GM18517 (cell line): ENCODE results near the gene RGSL1.
A peak's percentile ranks its signal among the peaks of the same experiment; 100 is the strongest.

ENCODE experiments used
- ATAC-seq: cut with Tn5 transposase; IDR thresholded peaks from one replicate; pipeline ENCODE4 v1.9.1; 2021; ENCODE audit warnings: mild to moderate bottlenecking, moderate library complexity; ENCODE audit not compliant: unreplicated experiment

Gene RGSL1

GRCh38 chr1:182587666-182588499 lies 137.9 kb downstream of the RGSL1 start:
- ATAC-seq, result peak; percentile 13

- peak; percentile 76 for ATAC-seq
Measured at GRCh38 chr1:182588500-182589396, 138.8 kb downstream of the RGSL1 start, which contains the start of gene RNASEL. Gene RNASEL, minus strand, starts transcription at chr1:182589256. Its CDS starts 2,450 bp downstream, at chr1:182586806.

GRCh38 chr1:182589520-182589919 lies 139.6 kb downstream of the RGSL1 start:
- no peak for ATAC-seq

- no peak for ATAC-seq
Measured at GRCh38 chr1:182589931-182590330, 140.0 kb downstream of the RGSL1 start.

GRCh38 chr1:182595641-182596240 lies 145.8 kb downstream of the RGSL1 start:
- no peak for ATAC-seq

GRCh38 chr1:182596934-182597333 lies 147.0 kb downstream of the RGSL1 start:
- ATAC-seq, result no peak

GRCh38 chr1:182598296-182598695 lies 148.3 kb downstream of the RGSL1 start:
- no peak for ATAC-seq

GRCh38 chr1:182599339-182599738 lies 149.4 kb downstream of the RGSL1 start:
- ATAC-seq, result no peak

- no peak for ATAC-seq
Measured at GRCh38 chr1:182600036-182600713, 150.2 kb downstream of the RGSL1 start.

GRCh38 chr1:182600745-182601415 lies 150.9 kb downstream of the RGSL1 start:
- no peak for ATAC-seq

- ATAC-seq, result peak; percentile 33
Measured at GRCh38 chr1:182601416-182601786, 151.5 kb downstream of the RGSL1 start.

- ATAC-seq, result no peak
Measured at GRCh38 chr1:182601913-182602312, 152.0 kb downstream of the RGSL1 start.

- ATAC-seq, result no peak
Measured at GRCh38 chr1:182602935-182603645, 153.1 kb downstream of the RGSL1 start.

- ATAC-seq, result peak; percentile 4
Measured at GRCh38 chr1:182603646-182604174, 153.8 kb downstream of the RGSL1 start.

- peak; percentile 57 for ATAC-seq
Measured at GRCh38 chr1:182604175-182605164, 154.5 kb downstream of the RGSL1 start, which contains the start of gene RGS16. Gene RGS16, minus strand, starts transcription at chr1:182604389. Its CDS starts 130 bp downstream, at chr1:182604259.

- ATAC-seq, result no peak
Measured at GRCh38 chr1:182607566-182607965, 157.6 kb downstream of the RGSL1 start.

- ATAC-seq, result no peak
Measured at GRCh38 chr1:182608236-182608635, 158.3 kb downstream of the RGSL1 start.
